ENCODE results near the gene BARHL2.

Gene BARHL2

GRCh38 chr1:90724926-90725656 lies 8.0 kb upstream of the BARHL2 start:
- no peak for DNase-seq (ENCODE audit: low read depth)

GRCh38 chr1:90724361-90724760 lies 7.3 kb upstream of the BARHL2 start:
- DNase-seq (ENCODE audit: low read depth): no peak

- no peak for DNase-seq (ENCODE audit: low read depth)
Observed at GRCh38 chr1:90723590-90724108, 6.5 kb upstream of the BARHL2 start.

- no peak for DNase-seq (ENCODE audit: low read depth)
Observed at GRCh38 chr1:90722874-90723589, 5.9 kb upstream of the BARHL2 start.

- DNase-seq (ENCODE audit: low read depth): no peak
Observed at GRCh38 chr1:90721210-90722194, 4.4 kb upstream of the BARHL2 start.

GRCh38 chr1:90720145-90720636 lies 3.1 kb upstream of the BARHL2 start:
- no peak for DNase-seq (ENCODE audit: low read depth)

GRCh38 chr1:90719330-90720144 lies 2.4 kb upstream of the BARHL2 start:
- DNase-seq (ENCODE audit: low read depth): no peak

- DNase-seq (ENCODE audit: low read depth): no peak
Observed at GRCh38 chr1:90718411-90719329, 1.6 kb upstream of the BARHL2 start.

- no peak for DNase-seq (ENCODE audit: low read depth)
Observed at GRCh38 chr1:90717665-90718410, 736 bp upstream of the BARHL2 start.

- DNase-seq (ENCODE audit: low read depth): no peak
Observed at GRCh38 chr1:90717356-90717664, 208 bp upstream of the BARHL2 start.

- no peak for DNase-seq (ENCODE audit: low read depth)
Observed at GRCh38 chr1:90716243-90716551, 905 bp downstream of the BARHL2 start.

- no peak for DNase-seq (ENCODE audit: low read depth)
Observed at GRCh38 chr1:90715309-90715708, 1.8 kb downstream of the BARHL2 start.

GRCh38 chr1:90714521-90714951 lies 2.6 kb downstream of the BARHL2 start:
- DNase-seq (ENCODE audit: low read depth): no peak

GRCh38 chr1:90713741-90714509 lies 3.2 kb downstream of the BARHL2 start:
- no peak for DNase-seq (ENCODE audit: low read depth)

GRCh38 chr1:90712915-90713730 lies 4.0 kb downstream of the BARHL2 start:
- no peak for DNase-seq (ENCODE audit: low read depth)

- no peak for DNase-seq (ENCODE audit: low read depth)
Observed at GRCh38 chr1:90712153-90712856, 4.8 kb downstream of the BARHL2 start.

- DNase-seq (ENCODE audit: low read depth): no peak
Observed at GRCh38 chr1:90711696-90712095, 5.4 kb downstream of the BARHL2 start.
